HCT116 (cell line): ENCODE data around the gene ZAR1L.

ENCODE experiments used
- CEBPB ChIP-seq: IDR thresholded peaks from 2 replicates; pipeline ENCODE4 v1.6.1; 2012; ENCODE audit warnings: low read depth
- JUND ChIP-seq: IDR thresholded peaks from 2 replicates; pipeline ENCODE4 v1.6.1; 2012
- POLR2A ChIP-seq: IDR thresholded peaks from 2 replicates; pipeline ENCODE4 v1.7.0; 2011; ENCODE audit warnings: borderline replicate concordance; ENCODE audit not compliant: insufficient read depth, insufficient read length; ENCODE audit errors: extremely low read depth
- POLR2AphosphoS5 ChIP-seq: IDR thresholded peaks from 2 replicates; pipeline ENCODE4 v1.6.1; 2011; ENCODE audit warnings: mild to moderate bottlenecking, low read depth, low read length, moderate library complexity
- RAD21 ChIP-seq: IDR thresholded peaks from 2 replicates; pipeline ENCODE4 v1.6.1; 2012; ENCODE audit warnings: low read depth, mild to moderate bottlenecking
- SP1 ChIP-seq: IDR thresholded peaks from 2 replicates; pipeline ENCODE4 v1.6.1; 2012; ENCODE audit warnings: low read depth
- SRF ChIP-seq: IDR thresholded peaks from 2 replicates; pipeline ENCODE4 v1.6.1; 2012; ENCODE audit warnings: low read depth
- TCF7L2 ChIP-seq: IDR thresholded peaks from 2 replicates; pipeline ENCODE4 v1.7.0; 2011; ENCODE audit warnings: borderline replicate concordance, inconsistent platforms; ENCODE audit not compliant: insufficient read depth, insufficient read length; ENCODE audit errors: extremely low read depth
- ZFX ChIP-seq: fragments of 450-650 bp; IDR thresholded peaks from 2 replicates; pipeline ENCODE4 v1.6.1; 2017
- TF ChIP-seq, protein P1 (sequence below), 3 experiments: fragments of 200-600 bp in 1 of 3; sonication (generic) in 1 of 3; IDR thresholded peaks in 2 of 3; conservative IDR thresholded peaks in 1 of 3; 2 replicates each; pipeline ENCODE4 v1.5.1; 2012 to 2017; ENCODE audit warnings: low read depth in 2 of 3, low read length in 2 of 3, antibody characterized with exemption in 1 of 3, borderline replicate concordance in 1 of 3, control low read depth in 1 of 3, mild to moderate bottlenecking in 1 of 3, mixed read lengths in 1 of 3, mixed run types in 1 of 3, moderate library complexity in 1 of 3; ENCODE audit not compliant: insufficient read depth in 1 of 3
- TF ChIP-seq, protein P2 (sequence below): IDR thresholded peaks from 2 replicates; pipeline ENCODE4 v1.6.1; 2012
- TF ChIP-seq, protein P3 (sequence below): IDR thresholded peaks from 2 replicates; pipeline ENCODE4 v1.6.1; 2012
- TF ChIP-seq, protein P4 (sequence below): IDR thresholded peaks from 2 replicates; pipeline ENCODE4 v1.6.1; 2011; ENCODE audit warnings: mild to moderate bottlenecking, low read length, moderate library complexity; ENCODE audit not compliant: insufficient replicate concordance; ENCODE audit errors: extremely low read depth
- TF ChIP-seq, protein P5 (sequence below): IDR thresholded peaks from 2 replicates; pipeline ENCODE4 v1.6.1; 2012; ENCODE audit warnings: low read depth

DNA sequence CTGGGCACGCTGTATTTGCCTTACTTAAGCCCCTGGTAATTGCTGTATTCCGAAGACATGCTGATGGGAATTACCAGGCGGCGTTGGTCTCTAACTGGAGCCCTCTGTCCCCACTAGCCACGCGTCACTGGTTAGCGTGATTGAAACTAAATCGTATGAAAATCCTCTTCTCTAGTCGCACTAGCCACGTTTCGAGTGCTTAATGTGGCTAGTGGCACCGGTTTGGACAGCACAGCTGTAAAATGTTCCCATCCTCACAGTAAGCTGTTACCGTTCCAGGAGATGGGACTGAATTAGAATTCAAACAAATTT, 821 bp upstream of the ZAR1L start:
- TF ChIP-seq TCF7L2 (no peak), POLR2A (peak; percentile 19), SRF (no peak), ZFX (no peak), RAD21 (no peak), JUND (no peak), POLR2AphosphoS5 (no peak), CEBPB (no peak), SP1 (no peak)
- TF ChIP-seq, protein P1, sequence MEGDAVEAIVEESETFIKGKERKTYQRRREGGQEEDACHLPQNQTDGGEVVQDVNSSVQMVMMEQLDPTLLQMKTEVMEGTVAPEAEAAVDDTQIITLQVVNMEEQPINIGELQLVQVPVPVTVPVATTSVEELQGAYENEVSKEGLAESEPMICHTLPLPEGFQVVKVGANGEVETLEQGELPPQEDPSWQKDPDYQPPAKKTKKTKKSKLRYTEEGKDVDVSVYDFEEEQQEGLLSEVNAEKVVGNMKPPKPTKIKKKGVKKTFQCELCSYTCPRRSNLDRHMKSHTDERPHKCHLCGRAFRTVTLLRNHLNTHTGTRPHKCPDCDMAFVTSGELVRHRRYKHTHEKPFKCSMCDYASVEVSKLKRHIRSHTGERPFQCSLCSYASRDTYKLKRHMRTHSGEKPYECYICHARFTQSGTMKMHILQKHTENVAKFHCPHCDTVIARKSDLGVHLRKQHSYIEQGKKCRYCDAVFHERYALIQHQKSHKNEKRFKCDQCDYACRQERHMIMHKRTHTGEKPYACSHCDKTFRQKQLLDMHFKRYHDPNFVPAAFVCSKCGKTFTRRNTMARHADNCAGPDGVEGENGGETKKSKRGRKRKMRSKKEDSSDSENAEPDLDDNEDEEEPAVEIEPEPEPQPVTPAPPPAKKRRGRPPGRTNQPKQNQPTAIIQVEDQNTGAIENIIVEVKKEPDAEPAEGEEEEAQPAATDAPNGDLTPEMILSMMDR (IDR thresholded peaks at IDR 0.05 in 2 of 3, conservative IDR thresholded peaks at IDR 0.05 in 1 of 3; ENCODE audit: borderline replicate concordance in 1 of 3, insufficient read depth in 1 of 3, low read depth in 2 of 3, low read length in 2 of 3) = no peak
- TF ChIP-seq, protein P2, sequence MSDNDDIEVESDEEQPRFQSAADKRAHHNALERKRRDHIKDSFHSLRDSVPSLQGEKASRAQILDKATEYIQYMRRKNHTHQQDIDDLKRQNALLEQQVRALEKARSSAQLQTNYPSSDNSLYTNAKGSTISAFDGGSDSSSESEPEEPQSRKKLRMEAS = no peak
- TF ChIP-seq, protein P3, sequence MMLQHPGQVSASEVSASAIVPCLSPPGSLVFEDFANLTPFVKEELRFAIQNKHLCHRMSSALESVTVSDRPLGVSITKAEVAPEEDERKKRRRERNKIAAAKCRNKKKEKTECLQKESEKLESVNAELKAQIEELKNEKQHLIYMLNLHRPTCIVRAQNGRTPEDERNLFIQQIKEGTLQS = no peak
- TF ChIP-seq, protein P4, sequence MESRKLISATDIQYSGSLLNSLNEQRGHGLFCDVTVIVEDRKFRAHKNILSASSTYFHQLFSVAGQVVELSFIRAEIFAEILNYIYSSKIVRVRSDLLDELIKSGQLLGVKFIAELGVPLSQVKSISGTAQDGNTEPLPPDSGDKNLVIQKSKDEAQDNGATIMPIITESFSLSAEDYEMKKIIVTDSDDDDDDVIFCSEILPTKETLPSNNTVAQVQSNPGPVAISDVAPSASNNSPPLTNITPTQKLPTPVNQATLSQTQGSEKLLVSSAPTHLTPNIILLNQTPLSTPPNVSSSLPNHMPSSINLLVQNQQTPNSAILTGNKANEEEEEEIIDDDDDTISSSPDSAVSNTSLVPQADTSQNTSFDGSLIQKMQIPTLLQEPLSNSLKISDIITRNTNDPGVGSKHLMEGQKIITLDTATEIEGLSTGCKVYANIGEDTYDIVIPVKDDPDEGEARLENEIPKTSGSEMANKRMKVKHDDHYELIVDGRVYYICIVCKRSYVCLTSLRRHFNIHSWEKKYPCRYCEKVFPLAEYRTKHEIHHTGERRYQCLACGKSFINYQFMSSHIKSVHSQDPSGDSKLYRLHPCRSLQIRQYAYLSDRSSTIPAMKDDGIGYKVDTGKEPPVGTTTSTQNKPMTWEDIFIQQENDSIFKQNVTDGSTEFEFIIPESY = no peak
- TF ChIP-seq, protein P5, sequence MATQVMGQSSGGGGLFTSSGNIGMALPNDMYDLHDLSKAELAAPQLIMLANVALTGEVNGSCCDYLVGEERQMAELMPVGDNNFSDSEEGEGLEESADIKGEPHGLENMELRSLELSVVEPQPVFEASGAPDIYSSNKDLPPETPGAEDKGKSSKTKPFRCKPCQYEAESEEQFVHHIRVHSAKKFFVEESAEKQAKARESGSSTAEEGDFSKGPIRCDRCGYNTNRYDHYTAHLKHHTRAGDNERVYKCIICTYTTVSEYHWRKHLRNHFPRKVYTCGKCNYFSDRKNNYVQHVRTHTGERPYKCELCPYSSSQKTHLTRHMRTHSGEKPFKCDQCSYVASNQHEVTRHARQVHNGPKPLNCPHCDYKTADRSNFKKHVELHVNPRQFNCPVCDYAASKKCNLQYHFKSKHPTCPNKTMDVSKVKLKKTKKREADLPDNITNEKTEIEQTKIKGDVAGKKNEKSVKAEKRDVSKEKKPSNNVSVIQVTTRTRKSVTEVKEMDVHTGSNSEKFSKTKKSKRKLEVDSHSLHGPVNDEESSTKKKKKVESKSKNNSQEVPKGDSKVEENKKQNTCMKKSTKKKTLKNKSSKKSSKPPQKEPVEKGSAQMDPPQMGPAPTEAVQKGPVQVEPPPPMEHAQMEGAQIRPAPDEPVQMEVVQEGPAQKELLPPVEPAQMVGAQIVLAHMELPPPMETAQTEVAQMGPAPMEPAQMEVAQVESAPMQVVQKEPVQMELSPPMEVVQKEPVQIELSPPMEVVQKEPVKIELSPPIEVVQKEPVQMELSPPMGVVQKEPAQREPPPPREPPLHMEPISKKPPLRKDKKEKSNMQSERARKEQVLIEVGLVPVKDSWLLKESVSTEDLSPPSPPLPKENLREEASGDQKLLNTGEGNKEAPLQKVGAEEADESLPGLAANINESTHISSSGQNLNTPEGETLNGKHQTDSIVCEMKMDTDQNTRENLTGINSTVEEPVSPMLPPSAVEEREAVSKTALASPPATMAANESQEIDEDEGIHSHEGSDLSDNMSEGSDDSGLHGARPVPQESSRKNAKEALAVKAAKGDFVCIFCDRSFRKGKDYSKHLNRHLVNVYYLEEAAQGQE = no peak
